CD8-positive, alpha-beta memory T cell (primary cell): Measurements from ENCODE around the gene GPR171. TPM values are rescaled to one million over a fixed set of nuclear protein-coding genes. Genes with fewer than 3 reads are reported as not detected.

Experiments
- CTCF ChIA-PET: fragments of 350-600 bp; sonication (Branson Sonifier 250); formaldehyde crosslinking; loops from one replicate; lab custom pipeline; 2021; ENCODE audit warnings: antibody characterized with exemption; lab: Charles Lee
- POLR2A ChIA-PET: fragments of 350-600 bp; sonication (Branson Sonifier 250); formaldehyde crosslinking; loops from one replicate; lab custom pipeline; 2021; ENCODE audit warnings: antibody characterized with exemption; lab: Charles Lee
- DNase-seq, 5 donors: peaks; one replicate each; pipeline versions ENCODE4 v3.0.0 to v3.0.0-alpha.2; 2020 to 2022; ENCODE audit warnings: mixed read lengths in 1 of 5
- H3K27ac ChIP-seq: one replicate; pipeline ENCODE4 v1.7.0; 2013; ENCODE audit warnings: low read depth, mild to moderate bottlenecking, low read length, moderate library complexity
- H3K27me3 ChIP-seq: 2 replicates; pipeline ENCODE4 v1.7.0; 2013; ENCODE audit warnings: low read length, mild to moderate bottlenecking; ENCODE audit not compliant: insufficient read depth, poor library complexity, severe bottlenecking
- H3K36me3 ChIP-seq: 2 replicates; pipeline ENCODE4 v1.7.0; 2013; ENCODE audit warnings: mild to moderate bottlenecking, low read length, moderate library complexity; ENCODE audit not compliant: insufficient read depth
- H3K4me1 ChIP-seq: 2 replicates; pipeline ENCODE4 v1.7.0; 2013; ENCODE audit warnings: mild to moderate bottlenecking, low read length, moderate library complexity; ENCODE audit not compliant: insufficient read depth
- H3K4me3 ChIP-seq: 2 replicates; pipeline ENCODE4 v1.7.0; 2013; ENCODE audit warnings: mild to moderate bottlenecking, low read length
- H3K9me3 ChIP-seq: 2 replicates; pipeline ENCODE4 v1.7.0; 2013; ENCODE audit warnings: mild to moderate bottlenecking, low read length
- H3K27ac Mint-ChIP-seq, 8 donors: one replicate each; pipeline ENCODE4 v1.8.0; 2020 to 2021; ENCODE audit warnings: mixed read lengths in 8 of 8, mild to moderate bottlenecking in 6 of 8, inconsistent platforms in 3 of 8, moderate library complexity in 3 of 8
- H3K27me3 Mint-ChIP-seq, 2 donors: one replicate each; pipeline ENCODE4 v1.8.0; 2020 to 2021; ENCODE audit warnings: mixed read lengths in 2 of 2, mild to moderate bottlenecking in 1 of 2, moderate library complexity in 1 of 2
- H3K36me3 Mint-ChIP-seq, 3 donors: one replicate each; pipeline ENCODE4 v1.8.0; 2020 to 2021; ENCODE audit warnings: mixed read lengths in 3 of 3, inconsistent platforms in 1 of 3, mild to moderate bottlenecking in 1 of 3
- H3K4me1 Mint-ChIP-seq, 3 donors: one replicate each; pipeline ENCODE4 v1.8.0; 2020 to 2021; ENCODE audit warnings: mixed read lengths in 3 of 3, inconsistent platforms in 1 of 3, mild to moderate bottlenecking in 1 of 3
- H3K4me3 Mint-ChIP-seq, 7 donors: one replicate each; pipeline ENCODE4 v1.8.0; 2020 to 2021; ENCODE audit warnings: mixed read lengths in 7 of 7, mild to moderate bottlenecking in 6 of 7, moderate library complexity in 4 of 7, inconsistent platforms in 2 of 7
- H3K9me3 Mint-ChIP-seq, 5 donors: one replicate each; pipeline ENCODE4 v1.8.0; 2020 to 2022; ENCODE audit warnings: mixed read lengths in 5 of 5, mild to moderate bottlenecking in 3 of 5, moderate library complexity in 2 of 5, inconsistent platforms in 1 of 5
- polyA plus RNA-seq: library from polyadenylated mRNA; unstranded; fragments of 300-500 nt; fragmentation: Illumina TruSeq; gene quantifications from one replicate; pipeline ENCODE4 v1.2.3, GENCODE V29; 2021
- total RNA-seq, 2 experiments: library from RNA; stranded (reverse); gene quantifications; one replicate each; pipeline ENCODE4 v1.2.3, GENCODE V29; 2021

The GPR171 gene
- total and polyA plus RNA-seq, 3 experiments from 2014 or later: 179 to 264 (median 188) TPM

GRCh38 chr3:151196434-151196833 lies 6.6 kb downstream of the GPR171 start:
- peak overlapping the region in 5 of 8 donors; percentile 22 to 84 (median 54) for H3K27ac Mint-ChIP-seq
- POLR2A ChIA-PET: interaction anchor here (1.1 kb wide), 1 partner anchor 11 kb away, joined by 4 read pairs; no protein-coding TSS in a partner anchor

GRCh38 chr3:151195826-151196225 lies 7.2 kb downstream of the GPR171 start:
- Histone ChIP-seq H3K4me1 (peaks cover 26% of the 10 kb centered on the region), H3K4me3 (no peak overlapping the region), H3K27ac (no peak overlapping the region), H3K27me3 (no peaks in the 10 kb centered on the region), H3K36me3 (peaks cover 11% of the 10 kb centered on the region), H3K9me3 (no peaks in the 10 kb centered on the region)
- Mint-ChIP-seq H3K9me3 (peaks cover 4 to 11% (median 8%) of the 10 kb centered on the region in 5 donors), H3K4me3 (peak overlapping the region in 1 of 7 donors; percentile 22), H3K27me3 (no peaks in the 10 kb centered on the region), H3K4me1 (peaks cover 33 to 57% (median 46%) of the 10 kb centered on the region in 3 donors), H3K27ac (peak overlapping the region in 7 of 8 donors; percentile 6 to 61 (median 54)), H3K36me3 (peaks cover 15 to 47% (median 39%) of the 10 kb centered on the region in 3 donors)
- ChIA-PET POLR2A (no interaction called here), CTCF (interaction anchor here (1.0 to 1.2 kb wide), 2 partner anchors 28 to 35 kb away, joined by 3 read pairs; no protein-coding TSS in a partner anchor)
- no peak for DNase-seq

More at GRCh38 chr3:151196434-151196833, 6.6 kb downstream of the GPR171 start:
- Mint-ChIP-seq H3K36me3 (peaks cover 15 to 47% (median 43%) of the 10 kb centered on the region in 3 donors), H3K9me3 (peaks cover 0 to 11% (median 5%) of the 10 kb centered on the region in 5 donors), H3K27me3 (no peaks in the 10 kb centered on the region), H3K4me3 (peak overlapping the region in 1 of 7 donors; percentile 22), H3K4me1 (peaks cover 37 to 61% (median 52%) of the 10 kb centered on the region in 3 donors)
- Histone ChIP-seq H3K27ac (no peak overlapping the region), H3K4me1 (peaks cover 27% of the 10 kb centered on the region), H3K9me3 (no peaks in the 10 kb centered on the region), H3K4me3 (no peak overlapping the region), H3K27me3 (no peaks in the 10 kb centered on the region), H3K36me3 (peaks cover 11% of the 10 kb centered on the region)
- CTCF ChIA-PET: interaction anchor here (1.0 to 1.2 kb wide), 3 partner anchors 28 to 84 kb away, joined by 3 to 4 read pairs (median 3); no protein-coding TSS in a partner anchor
- no peak for DNase-seq

- Histone ChIP-seq H3K4me3 (no peak overlapping the region), H3K36me3 (no peaks in the 10 kb centered on the region), H3K4me1 (no peaks in the 10 kb centered on the region), H3K27ac (no peak overlapping the region), H3K27me3 (no peaks in the 10 kb centered on the region), H3K9me3 (no peaks in the 10 kb centered on the region)
- CTCF ChIA-PET: interaction anchor here (0.8 kb wide), 2 partner anchors 24 to 25 kb away, joined by 3 to 4 read pairs; no protein-coding TSS in a partner anchor
- no peak overlapping the region for H3K4me3 Mint-ChIP-seq
- peaks cover 2 to 27% (median 9%) of the 10 kb centered on the region in 3 donors for H3K36me3 Mint-ChIP-seq
- H3K9me3 Mint-ChIP-seq: peaks cover 2 to 10% (median 5%) of the 10 kb centered on the region in 5 donors
- H3K27me3 Mint-ChIP-seq: no peaks in the 10 kb centered on the region
- no peak overlapping the region for H3K27ac Mint-ChIP-seq
- H3K4me1 Mint-ChIP-seq: peaks cover 9 to 44% (median 30%) of the 10 kb centered on the region in 3 donors
- DNase-seq: no peak
- POLR2A ChIA-PET: no interaction called here
Measured at GRCh38 chr3:151192545-151192944, 10.5 kb downstream of the GPR171 start.

- Histone ChIP-seq H3K4me3 (no peak overlapping the region), H3K9me3 (no peaks in the 10 kb centered on the region), H3K27me3 (no peaks in the 10 kb centered on the region), H3K36me3 (no peaks in the 10 kb centered on the region), H3K27ac (no peak overlapping the region), H3K4me1 (no peaks in the 10 kb centered on the region)
- Mint-ChIP-seq H3K27me3 (no peaks in the 10 kb centered on the region), H3K4me3 (no peak overlapping the region), H3K9me3 (peaks cover 0 to 10% (median 5%) of the 10 kb centered on the region in 5 donors), H3K4me1 (peaks cover 6 to 42% (median 31%) of the 10 kb centered on the region in 3 donors), H3K27ac (no peak overlapping the region), H3K36me3 (peaks cover 0 to 19% (median 2%) of the 10 kb centered on the region in 3 donors)
- ChIA-PET CTCF (interaction anchor here (0.9 kb wide), 1 partner anchor 37 kb away, joined by 3 read pairs; no protein-coding TSS in a partner anchor), POLR2A (interaction anchor here (0.6 kb wide), 1 partner anchor 15 kb away, joined by 5 read pairs; no protein-coding TSS in a partner anchor)
- no peak for DNase-seq
Measured at GRCh38 chr3:151191095-151191494, 11.9 kb downstream of the GPR171 start.

- no peak overlapping the region for H3K27ac ChIP-seq
- no peaks in the 10 kb centered on the region for H3K9me3 Mint-ChIP-seq
- no peaks in the 10 kb centered on the region for H3K36me3 ChIP-seq
- no peaks in the 10 kb centered on the region for H3K36me3 Mint-ChIP-seq
- no peaks in the 10 kb centered on the region for H3K9me3 ChIP-seq
- ChIA-PET CTCF (interaction anchor here (1.2 to 1.5 kb wide), 2 partner anchors 15 to 19 kb away, joined by 4 to 8 read pairs; partner anchors contain the start of gene GPR171), POLR2A (interaction anchor here (0.9 to 2.9 kb wide), 2 partner anchors 16 to 22 kb away, joined by 3 to 22 read pairs; no protein-coding TSS in a partner anchor)
- H3K4me3 Mint-ChIP-seq: peak overlapping the region; percentile 33 to 78 (median 72)
- H3K4me1 Mint-ChIP-seq: peaks cover 30 to 40% (median 38%) of the 10 kb centered on the region in 3 donors
- H3K27ac Mint-ChIP-seq: peak overlapping the region; percentile 3 to 96 (median 88)
- H3K4me1 ChIP-seq: peaks cover 15% of the 10 kb centered on the region
- H3K27me3 ChIP-seq: no peaks in the 10 kb centered on the region
- peak in 1 of 5 donors; percentile 42 for DNase-seq
- no peak overlapping the region for H3K4me3 ChIP-seq
- peaks cover 0 to 4% of the 10 kb centered on the region in 2 donors for H3K27me3 Mint-ChIP-seq
Measured at GRCh38 chr3:151183265-151183671, 19.7 kb downstream of the GPR171 start.

GRCh38 chr3:151182349-151183079 lies 20.5 kb downstream of the GPR171 start:
- H3K36me3 Mint-ChIP-seq: no peaks in the 10 kb centered on the region
- no peak for DNase-seq
- H3K27ac ChIP-seq: no peak overlapping the region
- peak overlapping the region; percentile 53 to 96 (median 88) for H3K27ac Mint-ChIP-seq
- H3K4me3 Mint-ChIP-seq: peak overlapping the region in 6 of 7 donors; percentile 0 to 52 (median 20)
- H3K9me3 ChIP-seq: no peaks in the 10 kb centered on the region
- peaks cover 0 to 4% of the 10 kb centered on the region in 2 donors for H3K27me3 Mint-ChIP-seq
- no peaks in the 10 kb centered on the region for H3K36me3 ChIP-seq
- no peak overlapping the region for H3K4me3 ChIP-seq
- no peaks in the 10 kb centered on the region for H3K9me3 Mint-ChIP-seq
- H3K4me1 Mint-ChIP-seq: peaks cover 30 to 40% (median 38%) of the 10 kb centered on the region in 3 donors
- H3K4me1 ChIP-seq: peaks cover 15% of the 10 kb centered on the region
- POLR2A ChIA-PET: interaction anchor here (0.9 to 2.9 kb wide), 3 partner anchors 17 to 22 kb away, joined by 3 to 22 read pairs (median 3); no protein-coding TSS in a partner anchor
- no peaks in the 10 kb centered on the region for H3K27me3 ChIP-seq
- CTCF ChIA-PET: interaction anchor here (0.6 to 1.5 kb wide), 4 partner anchors 14 to 91 kb away, joined by 3 to 8 read pairs (median 4); partner anchors contain the start of gene GPR171

GRCh38 chr3:151178208-151178845 lies 24.7 kb downstream of the GPR171 start:
- H3K36me3 ChIP-seq: no peaks in the 10 kb centered on the region
- Mint-ChIP-seq H3K4me1 (peaks cover 15 to 22% (median 15%) of the 10 kb centered on the region in 3 donors), H3K4me3 (no peak overlapping the region), H3K27me3 (peaks cover 0 to 4% of the 10 kb centered on the region in 2 donors), H3K9me3 (no peaks in the 10 kb centered on the region), H3K36me3 (no peaks in the 10 kb centered on the region), H3K27ac (no peak overlapping the region)
- no peaks in the 10 kb centered on the region for H3K27me3 ChIP-seq
- H3K4me1 ChIP-seq: peaks cover 11% of the 10 kb centered on the region
- H3K9me3 ChIP-seq: no peaks in the 10 kb centered on the region
- no peak overlapping the region for H3K27ac ChIP-seq
- CTCF ChIA-PET: interaction anchor here (1.1 to 3.0 kb wide), 3 partner anchors 11 to 103 kb away, joined by 3 to 14 read pairs (median 3); no protein-coding TSS in a partner anchor
- no peak overlapping the region for H3K4me3 ChIP-seq
- POLR2A ChIA-PET: interaction anchor here (0.6 kb wide), 1 partner anchor 34 kb away, joined by 4 read pairs; no protein-coding TSS in a partner anchor
- no peak for DNase-seq
